ENCODE results near the gene TNIP1. TPM values are rescaled to one million over a fixed set of nuclear protein-coding genes. Genes with fewer than 3 reads are reported as not detected.

Gene TNIP1
- total RNA-seq, 4 donors from 2014 or later = 191 to 352 (median 266) TPM

- Histone ChIP-seq H3K36me3 (peaks cover 0 to 98% (median 10%) of the 10 kb centered on the region in 3 donors), H3K27me3 (no peaks in the 10 kb centered on the region), H3K9me3 (no peaks in the 10 kb centered on the region), H3K27ac (no peak overlapping the region), H3K4me3 (no peak overlapping the region), H3K4me1 (peaks cover 0 to 10% (median 4%) of the 10 kb centered on the region in 4 donors)
- peak in 1 of 3 donors; percentile 53 for DNase-seq
- peak; percentile 27 to 73 (median 66) for TF ChIP-seq CTCF (IDR thresholded peaks at IDR 0.05)
- no peak for TF ChIP-seq POLR2A (IDR thresholded peaks at IDR 0.05)
These were observed 32.9 kb downstream of the TNIP1 start for GRCh38 chr5:151047814-151048425.

- Histone ChIP-seq H3K27ac (no peak overlapping the region), H3K4me3 (no peak overlapping the region), H3K36me3 (peaks cover 0 to 98% (median 4%) of the 10 kb centered on the region in 3 donors), H3K4me1 (peaks cover 0 to 21% (median 0%) of the 10 kb centered on the region in 4 donors), H3K9me3 (no peaks in the 10 kb centered on the region), H3K27me3 (no peaks in the 10 kb centered on the region)
- TF ChIP-seq CTCF (IDR thresholded peaks at IDR 0.05) (no peak), POLR2A (IDR thresholded peaks at IDR 0.05) (no peak)
- DNase-seq = peak in 1 of 3 donors; percentile 63
These were observed 38.3 kb downstream of the TNIP1 start for GRCh38 chr5:151042453-151043093.

- Histone ChIP-seq H3K36me3 (peaks cover 0 to 98% (median 4%) of the 10 kb centered on the region in 3 donors), H3K27ac (peak overlapping the region in 2 of 4 donors; percentile 26 to 67)
- DNase-seq = peak in 1 of 3 donors; percentile 25
These were observed 39.1 kb downstream of the TNIP1 start for GRCh38 chr5:151041577-151042268.

GRCh38 chr5:151040211-151040747, 40.6 kb downstream of the TNIP1 start:
- DNase-seq = peak in 1 of 3 donors; percentile 76
- H3K27ac ChIP-seq = peak overlapping the region; percentile 35 to 67 (median 60)
- H3K36me3 ChIP-seq = peaks cover under 1 to 98% (median 2%) of the 10 kb centered on the region in 3 donors

More at GRCh38 chr5:151041577-151042268, 39.1 kb downstream of the TNIP1 start:
- Histone ChIP-seq H3K4me1 (peaks cover 0 to 21% (median 0%) of the 10 kb centered on the region in 4 donors), H3K4me3 (no peak overlapping the region), H3K9me3 (no peaks in the 10 kb centered on the region), H3K27me3 (no peaks in the 10 kb centered on the region)
- TF ChIP-seq POLR2A (IDR thresholded peaks at IDR 0.05) (no peak), CTCF (IDR thresholded peaks at IDR 0.05) (no peak)

More at GRCh38 chr5:151040211-151040747, 40.6 kb downstream of the TNIP1 start:
- TF ChIP-seq POLR2A (IDR thresholded peaks at IDR 0.05) = no peak
- TF ChIP-seq CTCF (IDR thresholded peaks at IDR 0.05) = peak in 2 of 6 experiments; percentile 4 to 27
- no peaks in the 10 kb centered on the region for H3K27me3 ChIP-seq
- no peaks in the 10 kb centered on the region for H3K9me3 ChIP-seq
- H3K4me3 ChIP-seq = no peak overlapping the region
- H3K4me1 ChIP-seq = peaks cover 0 to 21% (median 0%) of the 10 kb centered on the region in 4 donors
